BJ (cell line): ENCODE results near the gene RPL32. TPM values are rescaled to one million over a fixed set of nuclear protein-coding genes. Genes with fewer than 3 reads are reported as not detected.
"Not testable (repeated sequence)": the region's sequence is repeated elsewhere in the genome, so short reads cannot be mapped to it uniquely, and the experiment has no call there.

Experiments used
- CTCF ChIA-PET: fragments of 350-600 bp; formaldehyde crosslinking; extraction: SDS; loops from one replicate; lab custom pipeline; 2021; ENCODE audit warnings: antibody characterized with exemption, inconsistent platforms; lab: Yijun Ruan, JAX
- POLR2A ChIA-PET: fragments of 300-600 bp; sonication (Branson Sonifier 250); formaldehyde crosslinking; extraction: SDS; loops from one replicate; lab custom pipeline; 2021; ENCODE audit warnings: antibody characterized with exemption; lab: Charles Lee
- DNase-seq: peaks from one replicate; pipeline ENCODE4 v3.0.0-alpha.2; 2011; ENCODE audit warnings: low read depth
- H3K27me3 ChIP-seq: 2 replicates; pipeline ENCODE4 v1.6.0; 2011; ENCODE audit warnings: low read length; ENCODE audit not compliant: control insufficient read depth, insufficient read depth
- H3K36me3 ChIP-seq: 2 replicates; pipeline ENCODE4 v1.5.1; 2011; ENCODE audit warnings: low read length; ENCODE audit not compliant: control insufficient read depth, insufficient read depth
- H3K4me3 ChIP-seq: 2 replicates; pipeline ENCODE4 v1.5.1; 2011; ENCODE audit warnings: low read depth, mild to moderate bottlenecking, control low read depth, low read length
- CTCF ChIP-seq: IDR thresholded peaks from 2 replicates; pipeline ENCODE4 v1.5.1; 2011; ENCODE audit warnings: low read depth, mild to moderate bottlenecking, control low read depth, inconsistent platforms, low read length, moderate library complexity; ENCODE audit not compliant: insufficient read depth
- polyA plus RNA-seq: library from polyadenylated mRNA; depleted of rRNA; stranded (reverse); fragments of >200 nt; gene quantifications from 2 replicates; pipeline ENCODE4 v1.2.3, GENCODE V29; 2011

RPL32 gene
- polyA plus RNA-seq, 1 experiment, result 3,018 TPM

DNA sequence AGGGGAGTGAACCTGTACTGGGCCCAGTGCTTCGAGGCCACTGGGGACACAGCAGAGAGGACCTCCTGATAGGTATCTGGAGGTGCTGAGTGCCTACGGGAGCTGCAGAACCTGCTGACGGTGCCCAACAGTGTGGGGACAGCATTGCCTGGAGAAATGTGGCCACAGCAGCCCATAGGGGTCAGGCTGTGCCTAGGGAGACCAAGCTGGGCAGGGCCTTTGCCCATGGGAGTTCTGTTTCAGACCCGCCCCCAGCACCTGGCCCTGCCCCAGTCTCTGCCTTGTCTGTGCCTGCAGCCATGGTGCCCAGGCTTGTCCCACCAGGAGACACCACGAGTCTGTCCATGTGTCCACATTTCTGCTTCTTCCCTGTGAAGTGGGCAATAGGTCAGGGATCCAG is 15.3 kb upstream of the RPL32 start:
- ChIA-PET CTCF (interaction anchor here (1.9 kb wide), 1 partner anchor 11 kb away, joined by 6 read pairs; no protein-coding TSS in a partner anchor), POLR2A (no interaction called here)
- DNase-seq, result no peak
- Histone ChIP-seq H3K27me3 (peaks cover 8% of the 10 kb centered on the region), H3K4me3 (no peak overlapping the region), H3K36me3 (no peaks in the 10 kb centered on the region)
- TF ChIP-seq CTCF, result no peak

DNA sequence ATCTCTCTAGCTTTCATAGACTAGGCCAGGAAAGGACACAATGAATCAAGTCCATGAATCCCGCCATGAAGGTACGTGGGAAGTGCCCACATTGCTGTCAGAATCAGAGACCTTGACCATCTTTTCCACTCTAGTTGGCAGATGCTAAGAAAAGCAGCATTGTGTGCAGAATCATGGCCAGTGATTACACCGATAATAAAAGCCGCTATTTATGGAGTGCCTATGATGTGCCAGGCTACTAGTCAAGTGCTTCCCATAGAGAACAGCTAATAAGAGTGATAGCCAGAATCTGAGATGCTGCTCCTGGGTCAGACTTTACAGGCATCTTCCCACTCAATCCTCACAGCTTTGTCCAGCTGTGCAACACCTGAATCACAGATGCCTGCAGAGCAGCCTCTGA is 13.2 kb upstream of the RPL32 start:
- TF ChIP-seq CTCF, result no peak
- H3K27me3 ChIP-seq, result peaks cover 15% of the 10 kb centered on the region
- ChIA-PET CTCF (interaction anchor here (0.8 to 2.9 kb wide), 3 partner anchors 12 to 37 kb away, joined by 4 to 10 read pairs (median 10); partner anchors contain the start of gene RPL32), POLR2A (no interaction called here)
- DNase-seq, result no peak
- H3K4me3 ChIP-seq, result no peak overlapping the region
- no peaks in the 10 kb centered on the region for H3K36me3 ChIP-seq

DNA sequence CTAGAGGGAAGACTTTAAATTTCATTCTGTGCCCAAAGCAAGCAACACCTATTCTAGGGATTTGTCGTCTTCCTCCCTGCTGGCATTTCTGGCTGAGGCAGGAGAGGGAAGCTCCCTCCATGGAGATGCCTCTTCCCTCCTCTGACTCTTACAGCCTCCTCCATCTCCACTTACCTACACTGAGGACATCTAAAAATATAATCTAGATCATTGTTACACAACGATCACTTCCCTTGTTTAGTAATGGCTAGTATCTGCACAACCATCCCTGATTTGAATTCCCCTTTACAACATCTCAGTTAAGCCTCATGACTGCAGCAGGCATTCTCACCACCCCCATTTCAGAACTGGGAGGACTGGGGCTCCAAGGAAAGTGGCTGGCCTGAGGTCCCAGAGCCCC is 12.5 kb upstream of the RPL32 start:
- POLR2A ChIA-PET, DNase-seq, H3K36me3 ChIP-seq, H3K4me3 ChIP-seq: not testable (repeated sequence)
- CTCF ChIA-PET, result interaction anchor here (2.3 to 2.9 kb wide), 2 partner anchors 13 to 37 kb away, joined by 10 read pairs; partner anchors contain the start of gene RPL32
- peaks cover 15% of the 10 kb centered on the region for H3K27me3 ChIP-seq

GRCh38 chr3:12852201-12852600 is 10.8 kb upstream of the RPL32 start:
- ChIA-PET POLR2A (no interaction called here), CTCF (interaction anchor here (1.1 to 1.8 kb wide), 3 partner anchors 10 to 167 kb away, joined by 3 to 14 read pairs (median 3); partner anchors contain the start of gene RPL32)
- Histone ChIP-seq H3K36me3 (no peaks in the 10 kb centered on the region), H3K4me3 (no peak overlapping the region), H3K27me3 (peaks cover 15% of the 10 kb centered on the region)
- DNase-seq, result no peak
- no peak for TF ChIP-seq CTCF

GRCh38 chr3:12845811-12846210 is 4.4 kb upstream of the RPL32 start:
- POLR2A ChIA-PET, result no interaction called here
- Histone ChIP-seq H3K27me3 (peaks cover 4% of the 10 kb centered on the region), H3K36me3 (no peaks in the 10 kb centered on the region), H3K4me3 (no peak overlapping the region)
- CTCF ChIA-PET, result no interaction called here
- TF ChIP-seq CTCF, result no peak
- no peak for DNase-seq

GRCh38 chr3:12842469-12842868 is 1.1 kb upstream of the RPL32 start:
- POLR2A ChIA-PET, result no interaction called here
- no peaks in the 10 kb centered on the region for H3K27me3 ChIP-seq
- H3K4me3 ChIP-seq, result no peak overlapping the region
- H3K36me3 ChIP-seq, result peaks cover 6% of the 10 kb centered on the region
- no peak for DNase-seq
- CTCF ChIA-PET, result interaction anchor here (0.8 to 4.3 kb wide), 15 partner anchors 9 to 134 kb away, joined by 3 to 36 read pairs (median 5); no protein-coding TSS in a partner anchor
- TF ChIP-seq CTCF, result no peak
